Epithelial cell of proximal tubule (primary cell): ENCODE results near the gene NLN. TPM values are rescaled to one million over a fixed set of nuclear protein-coding genes. Genes with fewer than 3 reads are reported as not detected.
A peak's percentile ranks its signal among the peaks of the same experiment; 100 is the strongest.

Experiments
- DNase-seq: peaks from one replicate; pipeline ENCODE4 v3.0.0-alpha.2; 2011; ENCODE audit warnings: low read depth
- H3K4me3 ChIP-seq: 2 replicates; pipeline ENCODE4 v1.5.1; 2011; ENCODE audit warnings: low read depth, mild to moderate bottlenecking, low read length
- total RNA-seq: library from RNA; depleted of rRNA; stranded (reverse); fragments of >200 nt; gene quantifications from 2 replicates; pipeline ENCODE4 v1.2.3, GENCODE V29; 2015
- TF ChIP-seq, protein P1 (sequence below): conservative IDR thresholded peaks from 2 replicates; pipeline ENCODE4 v1.5.1; 2012; ENCODE audit warnings: low read depth, mild to moderate bottlenecking, low read length

Gene NLN
- total RNA-seq, 1 donor from 2014 or later: 25.8 TPM

- TF ChIP-seq, protein P1, sequence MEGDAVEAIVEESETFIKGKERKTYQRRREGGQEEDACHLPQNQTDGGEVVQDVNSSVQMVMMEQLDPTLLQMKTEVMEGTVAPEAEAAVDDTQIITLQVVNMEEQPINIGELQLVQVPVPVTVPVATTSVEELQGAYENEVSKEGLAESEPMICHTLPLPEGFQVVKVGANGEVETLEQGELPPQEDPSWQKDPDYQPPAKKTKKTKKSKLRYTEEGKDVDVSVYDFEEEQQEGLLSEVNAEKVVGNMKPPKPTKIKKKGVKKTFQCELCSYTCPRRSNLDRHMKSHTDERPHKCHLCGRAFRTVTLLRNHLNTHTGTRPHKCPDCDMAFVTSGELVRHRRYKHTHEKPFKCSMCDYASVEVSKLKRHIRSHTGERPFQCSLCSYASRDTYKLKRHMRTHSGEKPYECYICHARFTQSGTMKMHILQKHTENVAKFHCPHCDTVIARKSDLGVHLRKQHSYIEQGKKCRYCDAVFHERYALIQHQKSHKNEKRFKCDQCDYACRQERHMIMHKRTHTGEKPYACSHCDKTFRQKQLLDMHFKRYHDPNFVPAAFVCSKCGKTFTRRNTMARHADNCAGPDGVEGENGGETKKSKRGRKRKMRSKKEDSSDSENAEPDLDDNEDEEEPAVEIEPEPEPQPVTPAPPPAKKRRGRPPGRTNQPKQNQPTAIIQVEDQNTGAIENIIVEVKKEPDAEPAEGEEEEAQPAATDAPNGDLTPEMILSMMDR: no peak
- DNase-seq: no peak
- no peak overlapping the region for H3K4me3 ChIP-seq
Observed at GRCh38 chr5:65749956-65750355, 28.0 kb downstream of the NLN start.

DNA sequence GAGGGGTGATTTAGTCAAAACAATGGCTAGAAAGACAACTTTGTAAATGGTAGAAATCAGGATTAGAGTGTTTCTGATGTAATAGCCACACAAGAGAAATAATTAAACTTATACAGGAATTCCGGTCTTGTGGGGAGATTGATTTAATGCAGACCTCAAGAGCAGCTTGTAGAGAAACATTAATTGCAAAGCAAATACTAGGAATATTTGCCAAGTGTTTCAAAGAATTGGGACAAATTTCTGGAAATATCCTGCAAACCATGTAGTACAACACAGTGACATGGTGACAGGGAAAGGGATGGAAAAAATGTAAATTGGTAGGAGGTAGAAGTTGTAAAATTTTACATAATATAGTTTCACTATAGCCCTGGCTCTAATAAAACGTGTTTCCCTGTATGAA, 28.9 kb downstream of the NLN start:
- no peak overlapping the region for H3K4me3 ChIP-seq
- TF ChIP-seq, protein P1: no peak
- no peak for DNase-seq

DNA sequence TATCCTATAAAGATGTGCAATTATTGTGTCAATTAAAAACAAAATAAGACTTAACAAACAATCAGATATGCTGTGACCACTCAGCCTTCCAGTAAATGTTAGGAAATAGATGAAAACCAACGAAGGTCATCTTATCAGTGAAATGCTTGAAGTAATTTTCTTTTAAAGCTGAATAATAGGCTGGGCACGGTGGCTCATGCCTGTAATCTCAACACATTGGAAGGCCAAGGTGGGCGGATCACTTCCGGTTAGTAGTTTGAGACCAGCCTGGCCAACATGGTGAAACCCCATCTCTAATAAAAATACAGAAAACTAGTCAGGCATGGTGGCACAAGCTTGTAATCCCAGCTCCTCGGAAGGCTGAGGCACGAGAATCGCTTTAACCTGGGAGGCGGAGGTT, 31.2 kb downstream of the NLN start:
- TF ChIP-seq, protein P1: no peak
- no peak overlapping the region for H3K4me3 ChIP-seq
- no peak for DNase-seq

- DNase-seq: no peak
- TF ChIP-seq, protein P1: no peak
- no peak overlapping the region for H3K4me3 ChIP-seq
Observed at GRCh38 chr5:65758546-65759144, 36.6 kb downstream of the NLN start.

GRCh38 chr5:65760504-65761275, 38.7 kb downstream of the NLN start:
- DNase-seq: no peak
- TF ChIP-seq, protein P1: peak; percentile 33
- no peak overlapping the region for H3K4me3 ChIP-seq

GRCh38 chr5:65762234-65762633, 40.2 kb downstream of the NLN start:
- TF ChIP-seq, protein P1: no peak
- no peak overlapping the region for H3K4me3 ChIP-seq
- DNase-seq: no peak
